ENCODE results near the gene OR7A10.
"Not testable (repeated sequence)": the region's sequence is repeated elsewhere in the genome, so short reads cannot be mapped to it uniquely, and the experiment has no call there.

Gene OR7A10

DNA sequence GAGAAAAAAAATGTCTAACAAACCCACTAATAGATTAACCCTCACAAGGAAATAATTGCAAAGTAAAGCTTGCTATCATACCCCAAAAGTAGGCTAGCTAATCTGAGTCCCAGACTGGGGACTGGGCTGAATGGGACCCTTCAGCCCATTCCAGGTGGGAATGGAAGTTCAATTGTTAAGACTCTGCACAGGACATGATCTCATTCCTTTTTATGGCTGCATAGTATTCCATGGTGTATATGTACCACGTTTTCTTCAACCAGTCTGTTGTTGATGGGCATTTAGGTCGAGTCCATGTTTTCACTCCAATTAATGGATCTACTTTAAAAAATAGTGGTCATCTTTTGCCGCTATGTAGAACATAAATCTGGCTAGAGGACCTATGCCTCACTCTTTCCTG is 31.7 kb downstream of the OR7A10 start:
- no peak overlapping the region for H3K27ac Mint-ChIP-seq
- peaks cover 3% of the 10 kb centered on the region for H3K9me3 Mint-ChIP-seq
- ATAC-seq = no peak
- H3K27me3 Mint-ChIP-seq = no peaks in the 10 kb centered on the region
- no peaks in the 10 kb centered on the region for H3K36me3 Mint-ChIP-seq
- H3K4me1 Mint-ChIP-seq = no peaks in the 10 kb centered on the region
- H3K4me3 Mint-ChIP-seq = no peak overlapping the region

DNA sequence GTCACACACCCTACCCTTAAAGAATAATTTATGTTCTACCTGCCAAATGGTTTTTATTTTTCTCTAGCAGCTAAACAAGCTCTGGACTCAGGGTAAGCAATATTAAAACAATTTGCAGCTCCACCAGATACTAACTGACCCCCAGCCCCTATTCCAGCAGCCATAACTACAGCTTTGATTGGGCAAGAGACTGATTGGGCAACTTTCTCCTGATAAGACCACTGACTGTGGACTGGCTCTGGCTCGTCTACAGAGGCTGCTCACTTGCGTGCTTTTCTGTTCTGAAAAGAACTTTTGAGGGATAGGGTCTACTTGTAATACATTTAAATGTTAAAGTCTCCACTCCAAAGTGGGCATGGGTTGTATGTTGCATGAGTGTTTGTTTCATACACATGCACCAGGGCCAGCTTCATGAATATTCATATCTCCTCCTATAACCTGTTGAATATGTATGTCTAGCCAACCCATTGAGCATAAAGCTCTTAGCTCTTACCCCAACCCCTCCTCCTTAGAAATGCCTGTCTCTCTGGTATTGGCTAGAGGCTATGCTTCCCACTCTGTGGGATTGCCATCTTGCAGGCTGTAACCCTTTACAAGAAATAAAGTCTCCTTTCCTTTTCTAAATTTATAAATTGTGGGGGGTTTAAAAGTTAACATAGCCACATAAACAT is 33.6 kb downstream of the OR7A10 start:
- H3K27ac Mint-ChIP-seq = no peak overlapping the region
- H3K4me3 Mint-ChIP-seq = no peak overlapping the region
- H3K36me3 Mint-ChIP-seq = no peaks in the 10 kb centered on the region
- ATAC-seq = no peak
- H3K9me3 Mint-ChIP-seq = peaks cover 3% of the 10 kb centered on the region
- H3K4me1 Mint-ChIP-seq = no peaks in the 10 kb centered on the region
- no peaks in the 10 kb centered on the region for H3K27me3 Mint-ChIP-seq

DNA sequence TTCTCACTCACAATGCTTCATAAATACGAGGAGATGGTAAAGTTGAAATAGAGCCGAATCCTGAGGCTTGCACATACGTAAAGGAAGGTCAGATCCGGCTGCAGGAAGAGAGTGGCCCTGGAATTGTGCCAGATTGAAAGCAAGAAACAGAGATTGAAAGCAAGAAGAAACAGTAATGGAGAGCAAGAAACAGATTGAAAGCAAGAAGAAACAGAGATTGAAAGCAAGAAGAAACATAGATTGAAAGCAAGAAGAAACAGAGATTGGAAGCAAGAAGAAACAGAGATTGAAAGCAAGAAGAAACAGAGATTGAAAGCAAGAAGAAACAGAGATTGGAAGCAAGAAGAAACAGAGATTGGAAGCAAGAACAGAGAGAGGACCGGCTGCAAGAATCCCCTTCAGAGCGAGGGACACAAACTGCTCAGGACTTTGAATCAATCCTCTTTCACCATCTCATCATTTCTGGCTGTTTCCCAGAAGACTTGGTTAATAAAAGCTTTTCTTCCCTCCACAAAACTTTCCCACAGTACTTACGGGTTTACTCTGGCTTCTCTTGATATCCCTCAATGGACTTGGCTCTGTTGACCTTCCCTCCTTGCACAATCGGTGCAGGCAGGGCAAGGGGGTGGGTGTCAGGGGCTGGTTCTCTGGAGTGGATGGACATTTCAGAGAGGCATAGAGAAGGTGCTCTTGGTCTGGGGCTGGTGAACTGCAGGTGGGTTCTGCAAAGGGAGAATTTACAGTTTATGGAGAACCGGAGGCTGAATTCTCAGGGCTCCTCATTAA is 39.3 kb downstream of the OR7A10 start:
- no peaks in the 10 kb centered on the region for H3K27me3 Mint-ChIP-seq
- no peak for ATAC-seq
- no peak overlapping the region for H3K4me3 Mint-ChIP-seq
- H3K27ac Mint-ChIP-seq = no peak overlapping the region
- H3K36me3 Mint-ChIP-seq = no peaks in the 10 kb centered on the region
- peaks cover 10% of the 10 kb centered on the region for H3K4me1 Mint-ChIP-seq
- H3K9me3 Mint-ChIP-seq = no peaks in the 10 kb centered on the region

DNA sequence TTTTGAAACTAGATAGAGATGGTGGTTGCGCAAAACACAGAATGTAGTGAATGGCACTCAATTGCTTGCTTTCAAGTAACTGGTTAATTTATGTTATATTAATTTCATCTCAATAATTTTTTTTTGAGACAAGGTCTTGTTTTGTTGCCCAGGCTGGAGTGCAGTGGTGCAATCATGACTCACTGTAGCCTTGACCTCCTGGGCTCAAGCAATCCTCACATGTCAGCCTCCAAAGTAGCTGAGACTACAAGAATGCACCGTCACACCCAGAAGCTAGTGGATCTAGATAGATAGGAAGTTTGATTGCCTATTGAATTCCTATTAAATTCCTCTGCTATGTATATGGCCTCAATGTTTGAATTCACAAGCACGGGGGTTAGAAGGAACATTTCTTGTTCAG is 44.0 kb downstream of the OR7A10 start:
- H3K9me3 Mint-ChIP-seq = no peaks in the 10 kb centered on the region
- H3K4me1 Mint-ChIP-seq = peaks cover 8% of the 10 kb centered on the region
- ATAC-seq = no peak
- H3K36me3 Mint-ChIP-seq = no peaks in the 10 kb centered on the region
- no peak overlapping the region for H3K4me3 Mint-ChIP-seq
- H3K27me3 Mint-ChIP-seq = peaks cover 13% of the 10 kb centered on the region
- H3K27ac Mint-ChIP-seq = no peak overlapping the region

GRCh38 chr19:14798760-14799159 is 50.0 kb downstream of the OR7A10 start:
- peaks cover 18% of the 10 kb centered on the region for H3K27me3 Mint-ChIP-seq
- H3K27ac Mint-ChIP-seq = no peak overlapping the region
- ATAC-seq = no peak
- H3K4me3 Mint-ChIP-seq = no peak overlapping the region
- no peaks in the 10 kb centered on the region for H3K9me3 Mint-ChIP-seq
- H3K36me3 Mint-ChIP-seq = no peaks in the 10 kb centered on the region
- H3K4me1 Mint-ChIP-seq = no peaks in the 10 kb centered on the region

GRCh38 chr19:14796021-14796420 is 52.7 kb downstream of the OR7A10 start:
- no peak for ATAC-seq
- Mint-ChIP-seq H3K36me3 (no peaks in the 10 kb centered on the region), H3K27ac (no peak overlapping the region), H3K27me3 (peaks cover 10% of the 10 kb centered on the region), H3K4me3 (no peak overlapping the region), H3K4me1 (no peaks in the 10 kb centered on the region), H3K9me3 (no peaks in the 10 kb centered on the region)

GRCh38 chr19:14795078-14795721 is 53.5 kb downstream of the OR7A10 start:
- Mint-ChIP-seq H3K27me3 (peaks cover 10% of the 10 kb centered on the region), H3K4me3 (no peak overlapping the region), H3K36me3 (no peaks in the 10 kb centered on the region), H3K4me1 (no peaks in the 10 kb centered on the region), H3K9me3 (no peaks in the 10 kb centered on the region), H3K27ac (no peak overlapping the region)
- no peak for ATAC-seq

DNA sequence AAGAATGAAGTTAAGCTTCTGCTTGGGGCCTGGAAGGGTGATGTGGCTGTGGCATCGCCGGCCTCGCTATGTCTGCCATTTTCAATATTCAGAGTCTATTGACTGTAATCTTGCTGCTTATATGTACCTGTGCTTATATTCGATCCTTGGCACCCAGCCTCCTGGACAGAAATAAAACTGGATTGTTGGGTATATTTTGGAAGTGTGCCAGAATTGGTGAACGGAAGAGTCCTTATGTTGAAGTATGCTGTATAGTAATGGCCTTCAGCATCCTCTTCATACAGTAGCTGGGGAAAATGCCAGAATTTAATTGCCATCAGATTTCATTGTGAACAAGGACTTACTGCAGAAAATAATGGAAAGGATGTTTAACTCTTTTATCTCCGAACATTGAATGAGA is 56.5 kb downstream of the OR7A10 start:
- not testable (repeated sequence) for H3K27ac Mint-ChIP-seq, H3K4me3 Mint-ChIP-seq, ATAC-seq, H3K4me1 Mint-ChIP-seq, H3K36me3 Mint-ChIP-seq, H3K27me3 Mint-ChIP-seq, H3K9me3 Mint-ChIP-seq

Data from stimulated activated memory B cell treated with anti-CD40 and anti-IgM and Interleukin-4, amounts not matched to agents 10 μg/mL and 1 μg/mL and 100 μg/mL, for 72 hours (primary cell).